NCI-H2227 treated with DMSO at 0.1 percent for 48 hours (cell line): ENCODE results near the gene LRRC8C.
"Not testable (repeated sequence)": the region's sequence is repeated elsewhere in the genome, so short reads cannot be mapped to it uniquely, and the experiment has no call there.

Experiments used
- DNase-seq: peaks from one replicate; lab custom pipeline; 2025; lab: John Stamatoyannopoulos, UW

LRRC8C gene

GRCh38 chr1:89704014-89704413 is 71.1 kb downstream of the LRRC8C start:
- no peak for DNase-seq

- not testable (repeated sequence) for DNase-seq
These were observed 72.0 kb downstream of the LRRC8C start for GRCh38 chr1:89704885-89705284.

- DNase-seq = no peak
These were observed 73.2 kb downstream of the LRRC8C start for GRCh38 chr1:89705901-89706699.

- no peak for DNase-seq
These were observed 73.7 kb downstream of the LRRC8C start for GRCh38 chr1:89706700-89707012.

- DNase-seq = no peak
These were observed 75.9 kb downstream of the LRRC8C start for GRCh38 chr1:89708751-89709375.

- DNase-seq = no peak
These were observed 77.7 kb downstream of the LRRC8C start for GRCh38 chr1:89710498-89711139.

- DNase-seq = no peak
These were observed 78.3 kb downstream of the LRRC8C start for GRCh38 chr1:89711140-89711778.

- no peak for DNase-seq
These were observed 79.5 kb downstream of the LRRC8C start for GRCh38 chr1:89712420-89712819.

- DNase-seq = no peak
These were observed 82.8 kb downstream of the LRRC8C start for GRCh38 chr1:89715677-89716076.

- no peak for DNase-seq
These were observed 86.8 kb downstream of the LRRC8C start for GRCh38 chr1:89719502-89720306.

GRCh38 chr1:89720839-89721238 is 87.9 kb downstream of the LRRC8C start:
- DNase-seq = no peak

- DNase-seq = no peak
These were observed 88.4 kb downstream of the LRRC8C start for GRCh38 chr1:89721351-89721750.

GRCh38 chr1:89723144-89723543 is 90.2 kb downstream of the LRRC8C start:
- no peak for DNase-seq

- DNase-seq = no peak
These were observed 90.9 kb downstream of the LRRC8C start for GRCh38 chr1:89723863-89724262.

- DNase-seq = no peak
These were observed 91.6 kb downstream of the LRRC8C start for GRCh38 chr1:89724369-89725010.

GRCh38 chr1:89725011-89725370 is 92.1 kb downstream of the LRRC8C start:
- no peak for DNase-seq

- DNase-seq = no peak
These were observed 92.7 kb downstream of the LRRC8C start for GRCh38 chr1:89725631-89726030.

GRCh38 chr1:89727517-89728312 is 94.8 kb downstream of the LRRC8C start:
- no peak for DNase-seq

GRCh38 chr1:89728381-89728780 is 95.5 kb downstream of the LRRC8C start:
- no peak for DNase-seq

- DNase-seq = no peak
These were observed 99.3 kb downstream of the LRRC8C start for GRCh38 chr1:89732206-89732605.
